Measurements from ENCODE around the gene METAP2.
"Not testable (repeated sequence)": the region's sequence is repeated elsewhere in the genome, so short reads cannot be mapped to it uniquely, and the experiment has no call there.

DNA sequence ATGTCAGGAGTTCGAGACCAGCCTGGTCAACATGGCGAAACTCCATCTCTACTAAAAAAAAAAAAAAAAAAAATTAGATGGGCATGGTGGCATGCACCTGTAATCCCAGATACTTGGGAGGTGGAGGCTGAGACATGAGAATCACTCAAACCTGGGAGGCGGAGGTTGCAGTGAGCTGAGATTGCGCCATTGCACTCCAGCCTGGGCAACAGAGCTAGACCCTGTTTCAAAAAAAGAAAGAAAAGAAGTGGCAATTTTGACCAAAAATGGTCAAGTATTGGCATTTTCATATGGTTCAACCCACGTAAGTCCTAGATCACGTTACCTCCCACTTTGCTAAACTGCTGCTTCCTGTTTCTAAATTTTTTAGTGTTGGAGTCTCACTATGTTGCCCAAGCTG lies 8.6 kb downstream of the METAP2 start:
- not testable (repeated sequence) for TF ChIP-seq CTCF (IDR thresholded peaks at IDR 0.05; ENCODE audit: insufficient read depth, low read length, poor library complexity, severe bottlenecking); EZH2phosphoT487 (conservative IDR thresholded peaks at IDR 0.05; ENCODE audit: low read length)
